Thyroid gland (tissue), 4 donors: Measurements from ENCODE around the gene HPS4. TPM values are rescaled to one million over a fixed set of nuclear protein-coding genes. Genes with fewer than 3 reads are reported as not detected.

Experiments used
- DNase-seq, 2 donors: peaks; one replicate each; pipeline ENCODE4 v3.0.0-alpha.2; 2019
- H3K27ac ChIP-seq, 3 donors: fragments of 200-600 bp; sonication (generic); 1 replicate in 2 of 3; 2 replicates in 1 of 3; pipeline ENCODE4 v1.5.1; 2016 to 2019; ENCODE audit warnings: mild to moderate bottlenecking in 1 of 3, moderate library complexity in 1 of 3
- H3K27me3 ChIP-seq: fragments of 200-600 bp; sonication (generic); one replicate; pipeline ENCODE4 v1.5.1; 2019
- H3K36me3 ChIP-seq, 2 donors: fragments of 200-600 bp; sonication (generic); one replicate each; pipeline ENCODE4 v1.5.1; 2016 to 2019
- H3K4me1 ChIP-seq, 2 donors: fragments of 200-600 bp; sonication (generic); one replicate each; pipeline ENCODE4 v1.5.1; 2017 to 2019
- H3K4me3 ChIP-seq, 3 donors: fragments of 200-600 bp; sonication (generic); replicated peaks in 1 of 3; 1 replicate in 2 of 3; 2 replicates in 1 of 3; pipeline ENCODE4 v1.5.1; 2016; ENCODE audit warnings: mild to moderate bottlenecking in 1 of 3
- H3K9me3 ChIP-seq: fragments of 200-600 bp; sonication (generic); one replicate; pipeline ENCODE4 v1.5.1; 2017
- CTCF ChIP-seq, 6 experiments: fragments of 200-600 bp in 3 of 6; fragments of 450-650 bp in 3 of 6; sonication (generic) in 3 of 6; IDR thresholded peaks; one replicate each; pipeline ENCODE4 v1.5.1; 2016 to 2019; ENCODE audit warnings: antibody characterized with exemption in 6 of 6, mild to moderate bottlenecking in 2 of 6, inconsistent platforms in 1 of 6, moderate library complexity in 1 of 6
- POLR2A ChIP-seq, 2 donors: fragments of 450-650 bp; IDR thresholded peaks; one replicate each; pipeline ENCODE4 v1.6.1; 2017; ENCODE audit warnings: antibody characterized with exemption in 2 of 2, mild to moderate bottlenecking in 2 of 2, moderate library complexity in 1 of 2
- WGBS, 2 donors: methylation state at CpG; one replicate each; pipeline ENCODE4 v1.1.5; 2017; 5-methylcytosine and 5-hydroxymethylcytosine counted together
- intact Hi-C: fragments of 100-400 bp; cut with DNase I; formaldehyde crosslinking; loops from one replicate; pipeline ENCODE4 v1.15.1; 2023
- total RNA-seq, 4 donors: library from RNA; depleted of rRNA; stranded (reverse); fragments of >200 nt; gene quantifications; one replicate each; pipeline ENCODE4 v1.2.3, GENCODE V29; 2016

Gene HPS4
- total RNA-seq, 4 donors from 2014 or later, result 27.4 to 51.8 (median 39.1) TPM

- H3K27ac ChIP-seq, result no peak overlapping the region
- intact Hi-C loops, result loop anchor here (5.0 kb wide), 1 partner anchor 55 kb away; no protein-coding TSS in a partner anchor
- H3K9me3 ChIP-seq, result no peaks in the 10 kb centered on the region
- H3K27me3 ChIP-seq, result no peaks in the 10 kb centered on the region
- H3K4me3 ChIP-seq, result no peak overlapping the region
- no peak for TF ChIP-seq CTCF (IDR thresholded peaks at IDR 0.05)
- no peak for TF ChIP-seq POLR2A (IDR thresholded peaks at IDR 0.05)
- no peaks in the 10 kb centered on the region for H3K4me1 ChIP-seq
- peaks cover 11 to 26% of the 10 kb centered on the region in 2 donors for H3K36me3 ChIP-seq
- 96 to 97% methylated on average over 26 of the region's 26 CpGs for WGBS, 2 donors
- no peak for DNase-seq
These were observed 25.8 kb downstream of the HPS4 start for GRCh38 chr22:26457661-26458272.

GRCh38 chr22:26453812-26454500 is 29.6 kb downstream of the HPS4 start:
- Histone ChIP-seq H3K36me3 (peaks cover 24 to 38% of the 10 kb centered on the region in 2 donors), H3K27me3 (no peaks in the 10 kb centered on the region), H3K4me3 (no peak overlapping the region), H3K9me3 (no peaks in the 10 kb centered on the region), H3K4me1 (no peaks in the 10 kb centered on the region), H3K27ac (no peak overlapping the region)
- TF ChIP-seq POLR2A (IDR thresholded peaks at IDR 0.05) (no peak), CTCF (IDR thresholded peaks at IDR 0.05) (no peak)
- no peak for DNase-seq
- intact Hi-C loops, result no loop called here
- 90 to 94% methylated on average over 5 of the region's 5 CpGs for WGBS, 2 donors

- no peak overlapping the region for H3K4me3 ChIP-seq
- WGBS, 2 donors, result 91% methylated on average over 9 of the region's 9 CpGs
- H3K36me3 ChIP-seq, result peaks cover 23 to 38% of the 10 kb centered on the region in 2 donors
- no peaks in the 10 kb centered on the region for H3K9me3 ChIP-seq
- no peaks in the 10 kb centered on the region for H3K4me1 ChIP-seq
- no peaks in the 10 kb centered on the region for H3K27me3 ChIP-seq
- no peak overlapping the region for H3K27ac ChIP-seq
- intact Hi-C loops, result no loop called here
- DNase-seq, result no peak
- TF ChIP-seq CTCF (IDR thresholded peaks at IDR 0.05), result no peak
- no peak for TF ChIP-seq POLR2A (IDR thresholded peaks at IDR 0.05)
These were observed 30.4 kb downstream of the HPS4 start for GRCh38 chr22:26453216-26453615.

GRCh38 chr22:26452236-26453016 is 31.2 kb downstream of the HPS4 start:
- TF ChIP-seq CTCF (IDR thresholded peaks at IDR 0.05), result no peak
- no peak for TF ChIP-seq POLR2A (IDR thresholded peaks at IDR 0.05)
- H3K4me1 ChIP-seq, result no peaks in the 10 kb centered on the region
- peaks cover 18 to 30% of the 10 kb centered on the region in 2 donors for H3K36me3 ChIP-seq
- intact Hi-C loops, result no loop called here
- no peak for DNase-seq
- 90 to 93% methylated on average over 21 to 23 of the region's 23 CpGs for WGBS, 2 donors
- no peaks in the 10 kb centered on the region for H3K9me3 ChIP-seq
- no peaks in the 10 kb centered on the region for H3K27me3 ChIP-seq
- no peak overlapping the region for H3K27ac ChIP-seq
- H3K4me3 ChIP-seq, result no peak overlapping the region
